Left ventricle myocardium superior (tissue), 1 donor: ENCODE data around the gene FYCO1. TPM values are rescaled to one million over a fixed set of nuclear protein-coding genes. Genes with fewer than 3 reads are reported as not detected.

Experiments
- ATAC-seq: fragments of 200-7000 bp; cut with Tn5 transposase; one replicate; pipeline ENCODE4 v1.9.1; 2020; ENCODE audit warnings: mild to moderate bottlenecking, moderate library complexity
- DNase-seq: peaks from one replicate; pipeline ENCODE4 v3.0.0-alpha.2; 2020
- intact Hi-C: fragments of 100-400 bp; cut with micrococcal nuclease; formaldehyde crosslinking; loops from one replicate; pipeline ENCODE4 v1.11.0; 2022
- total RNA-seq: library from RNA; stranded (reverse); fragmentation: NEBNext Ultra II Directional; extraction: Animal tissue kit (Norgen Biotek cat#: 25700); gene quantifications from one replicate; pipeline ENCODE4 v1.2.1, GENCODE V29; 2021
- donor health status: DM: no; HTN: yes; CAD: no; lungs with severe emphysema.

FYCO1 gene
- total RNA-seq, 1 donor from 2014 or later, result 146 TPM

DNA sequence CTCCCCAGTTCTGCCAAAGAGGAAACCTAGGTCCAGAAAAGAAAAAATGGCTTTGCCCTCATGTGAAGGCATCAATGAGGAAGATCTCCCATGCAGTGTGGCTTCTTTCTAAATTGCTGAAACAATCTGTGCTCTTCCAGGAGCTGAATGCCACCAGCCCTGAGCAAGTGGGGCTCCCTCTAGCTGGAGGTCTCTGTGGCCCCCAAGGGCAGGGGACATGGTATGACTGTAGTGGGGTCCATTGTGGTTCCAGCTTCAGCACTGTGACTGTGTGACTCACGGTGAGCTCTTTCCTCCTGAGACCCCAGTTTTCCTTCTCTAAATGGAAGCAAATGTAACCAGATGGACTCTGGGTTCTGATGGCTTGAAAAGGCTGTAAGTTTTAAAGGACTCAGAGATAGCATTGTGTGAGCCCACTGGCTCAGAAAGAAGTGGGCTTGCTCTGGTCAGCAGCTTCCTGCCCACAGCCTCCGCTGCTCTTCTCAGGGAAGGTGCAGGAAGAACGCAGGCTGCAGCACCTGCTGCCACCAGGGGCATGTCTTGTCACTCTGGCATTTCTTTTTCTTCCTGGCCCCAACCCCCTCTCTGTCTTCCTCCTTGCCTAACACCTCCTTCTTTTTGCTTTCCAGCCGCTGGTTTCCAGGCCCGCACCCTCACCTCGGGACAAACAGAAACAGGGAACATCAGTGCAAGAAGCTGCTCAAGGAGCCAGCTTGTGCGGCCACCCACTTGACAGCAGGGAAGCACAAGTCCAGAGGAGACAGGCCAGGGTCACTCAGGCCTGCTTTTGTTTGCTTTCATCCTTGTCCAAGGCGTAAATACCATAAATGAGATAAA lies 58.2 kb downstream of the FYCO1 start:
- intact Hi-C loops, result loop anchor here (2.0 kb wide), 1 partner anchor 141 kb away; no protein-coding TSS in a partner anchor
- DNase-seq (no peak), ATAC-seq (no peak)

GRCh38 chr3:45936261-45936660 lies 59.4 kb downstream of the FYCO1 start:
- DNase-seq (no peak), ATAC-seq (no peak)
- intact Hi-C loops, result no loop called here

GRCh38 chr3:45933591-45933990 lies 62.0 kb downstream of the FYCO1 start:
- no peak for DNase-seq
- peak; percentile 27 for ATAC-seq
- intact Hi-C loops, result no loop called here

GRCh38 chr3:45932112-45932511 lies 63.5 kb downstream of the FYCO1 start:
- intact Hi-C loops, result no loop called here
- DNase-seq (no peak), ATAC-seq (no peak)

DNA sequence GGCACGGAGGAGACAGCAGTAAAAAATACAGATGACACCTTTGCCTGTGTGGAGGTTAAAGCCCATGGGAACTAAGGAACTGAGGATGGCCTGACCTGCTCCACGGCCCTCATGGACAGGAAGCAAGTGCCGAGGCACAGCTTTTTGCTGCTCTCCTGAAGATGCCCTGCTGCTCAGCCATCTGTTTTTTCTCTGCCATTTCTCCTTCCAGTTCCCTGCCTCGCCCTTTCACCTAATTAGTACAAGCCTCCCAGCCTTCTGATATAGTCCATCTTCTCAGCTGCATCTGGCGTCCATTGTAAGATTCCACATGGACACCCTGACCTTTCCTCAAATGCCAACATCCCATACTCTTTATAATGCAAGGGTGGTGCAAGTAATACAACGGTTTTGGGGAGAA lies 64.1 kb downstream of the FYCO1 start:
- no peak for DNase-seq
- intact Hi-C loops, result no loop called here
- peak; percentile 13 for ATAC-seq

DNA sequence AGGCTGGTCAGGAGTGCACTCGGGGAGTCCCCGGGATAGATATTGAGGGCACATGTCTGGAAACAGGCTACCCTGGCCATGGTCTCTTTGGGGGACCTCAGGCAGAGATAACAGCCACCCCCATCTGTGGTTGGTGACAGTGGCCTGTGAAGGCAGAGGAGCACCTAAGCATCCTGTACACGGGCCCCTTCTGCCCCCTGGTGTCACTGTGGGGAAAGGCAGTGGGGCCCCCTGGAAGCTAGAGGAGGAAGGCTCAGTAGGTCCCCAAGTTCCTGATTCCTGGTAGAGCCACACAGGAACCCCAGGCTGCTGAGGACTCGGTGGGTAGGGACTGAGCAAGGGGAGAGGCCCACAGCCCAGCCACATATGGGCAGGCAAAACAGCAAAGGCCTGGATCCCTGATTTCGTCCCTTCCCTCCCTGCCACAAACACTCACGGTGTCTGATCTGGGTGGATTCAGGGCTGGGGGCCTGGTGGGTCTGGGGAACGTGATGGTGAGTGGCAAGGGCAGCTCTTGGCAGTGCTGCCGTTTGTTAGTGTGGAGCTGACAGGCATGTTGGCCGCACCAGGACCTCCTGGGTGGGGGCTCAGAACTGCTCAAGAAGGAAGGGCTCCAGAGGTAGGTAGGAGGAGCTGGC lies 66.5 kb downstream of the FYCO1 start:
- intact Hi-C loops, result no loop called here
- ATAC-seq, result peak; percentile 47
- DNase-seq, result peak; percentile 58

- ATAC-seq (no peak), DNase-seq (no peak)
- intact Hi-C loops, result no loop called here
Measured at GRCh38 chr3:45927881-45928280, 67.7 kb downstream of the FYCO1 start.

DNA sequence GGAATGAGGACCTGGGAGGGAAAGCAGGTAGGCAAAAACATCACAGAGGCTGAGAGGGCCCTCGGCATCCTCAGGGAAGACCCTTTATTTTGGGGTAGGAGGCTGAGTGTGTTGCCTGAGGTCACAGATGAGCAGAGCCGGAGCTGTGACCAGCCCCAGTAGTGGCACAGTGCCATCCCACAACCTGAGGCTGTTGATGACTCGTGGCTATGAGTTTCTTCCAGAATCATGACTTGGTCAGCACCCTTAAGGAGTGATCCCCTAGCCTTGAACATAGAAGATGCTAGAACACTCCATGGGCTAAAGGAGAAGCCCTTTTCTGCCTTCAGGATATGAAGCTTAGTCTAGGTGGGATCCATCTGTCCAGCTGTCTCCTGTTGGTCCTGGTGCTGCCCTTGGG lies 71.9 kb downstream of the FYCO1 start:
- intact Hi-C loops, result no loop called here
- DNase-seq, result no peak
- ATAC-seq, result no peak

DNA sequence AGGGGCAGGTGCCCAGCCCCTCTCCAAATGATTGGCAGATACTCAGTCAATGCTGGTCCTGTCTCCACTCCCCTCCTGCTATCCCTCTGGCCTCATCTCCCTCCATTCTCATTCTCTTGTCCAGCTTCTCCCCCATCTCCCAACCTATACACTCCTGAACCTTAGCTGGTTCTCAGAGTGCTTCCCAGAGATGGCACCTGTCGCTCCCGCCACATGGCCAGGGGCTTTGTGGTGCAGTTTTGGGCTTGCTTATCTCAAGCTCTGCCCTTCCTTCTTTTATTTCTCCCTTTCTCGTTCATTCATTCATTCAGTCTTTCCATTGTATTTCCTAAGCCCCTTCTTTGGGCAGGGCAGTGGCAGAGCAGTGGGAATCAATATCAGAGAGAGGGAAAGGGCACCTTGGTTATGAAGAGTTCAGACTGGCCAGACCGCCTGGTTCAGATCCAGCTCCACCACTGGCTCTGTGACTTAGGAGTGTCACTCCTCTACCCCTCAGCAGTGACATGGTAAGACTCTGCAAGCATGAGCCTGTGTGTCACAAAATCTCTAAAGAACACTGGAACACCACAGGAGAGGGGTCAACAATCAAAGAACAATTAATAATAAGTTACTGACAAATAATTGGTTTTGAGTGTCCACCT lies 72.6 kb downstream of the FYCO1 start:
- peak; percentile 56 for ATAC-seq
- DNase-seq, result no peak
- intact Hi-C loops, result no loop called here

- DNase-seq (no peak), ATAC-seq (no peak)
- intact Hi-C loops, result no loop called here
Measured at GRCh38 chr3:45922039-45922326, 73.6 kb downstream of the FYCO1 start.

DNA sequence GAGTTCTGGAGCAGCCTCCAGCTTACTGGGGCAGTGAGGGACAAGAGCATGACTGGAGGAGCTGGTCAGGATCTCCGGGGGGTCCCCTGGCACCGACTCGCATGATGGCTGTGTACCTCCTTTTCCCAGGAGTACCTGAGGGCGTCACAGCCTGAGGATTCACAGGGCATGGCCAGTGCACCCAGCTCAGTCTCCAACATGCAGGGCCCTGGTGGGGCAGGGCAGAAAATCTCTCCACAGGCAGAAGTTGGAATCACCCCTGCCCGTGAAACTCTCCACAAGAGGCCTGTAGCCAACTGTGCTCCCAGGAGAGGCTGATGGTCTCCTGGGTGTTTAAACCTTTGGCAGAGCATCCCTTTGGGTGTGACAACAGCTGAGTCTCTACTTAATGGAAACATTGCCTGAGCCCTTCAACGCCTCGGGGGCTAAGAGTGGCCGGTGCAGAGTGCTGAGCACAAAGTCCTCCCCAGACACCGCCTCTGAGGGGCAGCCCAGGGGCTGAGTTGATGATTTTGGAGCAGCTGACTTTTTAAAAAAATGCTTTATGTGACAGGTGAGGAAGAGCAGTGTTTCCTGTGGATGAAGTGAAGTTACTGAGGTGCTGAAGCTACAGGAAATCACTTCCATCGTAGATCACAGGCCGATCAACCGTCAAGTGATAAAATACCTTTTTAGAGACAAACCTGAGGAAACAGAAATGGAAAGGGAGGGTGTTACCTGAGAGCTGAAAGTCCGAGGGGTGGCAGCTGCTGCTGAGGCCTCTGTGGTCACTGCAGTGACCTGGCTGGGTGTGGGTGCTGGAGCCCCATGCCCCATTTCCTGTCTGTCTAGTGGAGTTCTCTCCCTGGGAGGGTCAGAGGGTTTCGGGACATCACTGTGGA lies 74.2 kb downstream of the FYCO1 start:
- intact Hi-C loops, result no loop called here
- DNase-seq (no peak), ATAC-seq (no peak)

DNA sequence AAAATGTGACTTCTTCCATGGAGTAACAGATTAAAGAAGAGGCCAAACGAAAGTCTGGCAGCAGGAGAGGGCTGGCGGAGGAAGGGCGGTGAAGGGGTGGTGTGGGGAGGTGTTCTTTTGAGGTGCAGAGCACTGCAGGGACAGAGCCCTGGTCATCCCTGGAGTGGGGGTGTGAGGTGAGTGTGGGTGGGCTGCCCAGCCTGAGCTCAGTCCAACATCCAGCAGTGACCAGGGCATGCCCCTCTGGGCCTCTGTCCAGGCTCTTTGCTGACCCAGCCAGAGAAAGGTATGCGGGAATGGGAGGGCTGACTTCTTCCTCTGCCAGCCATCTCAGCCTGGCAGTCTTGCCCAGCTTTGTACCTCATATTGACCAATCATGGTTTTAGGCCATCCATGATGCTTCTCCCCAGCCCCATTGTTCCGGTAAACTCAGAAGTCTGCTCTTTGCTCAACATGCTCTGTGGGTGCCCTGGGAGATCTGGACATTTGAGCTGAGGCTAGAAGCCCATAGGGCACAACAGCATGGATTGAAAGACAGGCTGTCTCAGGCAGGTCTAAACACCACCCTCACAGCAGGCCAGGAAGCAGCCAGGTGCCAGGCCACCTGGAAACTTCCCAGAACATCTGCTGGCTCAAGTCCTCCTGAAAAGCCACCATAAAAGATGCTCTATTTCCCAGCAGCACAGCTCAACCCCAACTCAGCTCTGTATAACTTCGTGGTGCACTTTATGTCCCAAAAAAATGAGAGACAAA lies 78.3 kb downstream of the FYCO1 start:
- DNase-seq (no peak), ATAC-seq (no peak)
- intact Hi-C loops, result no loop called here

- ATAC-seq, result no peak
- no peak for DNase-seq
- intact Hi-C loops, result no loop called here
Measured at GRCh38 chr3:45915518-45916231, 79.9 kb downstream of the FYCO1 start.

DNA sequence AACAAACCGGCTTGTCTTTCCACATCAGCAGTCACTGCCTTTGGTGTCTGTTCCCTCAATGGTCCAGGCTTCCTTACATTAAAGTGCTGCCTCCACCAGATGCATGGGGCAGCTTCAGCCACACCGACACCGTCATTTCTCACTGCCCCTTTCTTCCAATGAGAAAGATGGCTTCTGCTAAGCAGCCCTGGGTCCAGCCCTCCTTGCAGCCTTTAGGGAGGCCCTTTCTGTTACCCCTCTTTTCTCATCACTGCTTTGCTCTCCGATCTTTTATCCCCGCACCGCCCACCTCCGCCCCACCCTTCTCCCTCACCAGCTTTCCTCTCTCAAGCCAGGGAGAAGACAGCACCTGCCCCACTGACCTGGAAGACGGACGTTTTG lies 80.6 kb downstream of the FYCO1 start:
- no peak for DNase-seq
- intact Hi-C loops, result no loop called here
- no peak for ATAC-seq

DNA sequence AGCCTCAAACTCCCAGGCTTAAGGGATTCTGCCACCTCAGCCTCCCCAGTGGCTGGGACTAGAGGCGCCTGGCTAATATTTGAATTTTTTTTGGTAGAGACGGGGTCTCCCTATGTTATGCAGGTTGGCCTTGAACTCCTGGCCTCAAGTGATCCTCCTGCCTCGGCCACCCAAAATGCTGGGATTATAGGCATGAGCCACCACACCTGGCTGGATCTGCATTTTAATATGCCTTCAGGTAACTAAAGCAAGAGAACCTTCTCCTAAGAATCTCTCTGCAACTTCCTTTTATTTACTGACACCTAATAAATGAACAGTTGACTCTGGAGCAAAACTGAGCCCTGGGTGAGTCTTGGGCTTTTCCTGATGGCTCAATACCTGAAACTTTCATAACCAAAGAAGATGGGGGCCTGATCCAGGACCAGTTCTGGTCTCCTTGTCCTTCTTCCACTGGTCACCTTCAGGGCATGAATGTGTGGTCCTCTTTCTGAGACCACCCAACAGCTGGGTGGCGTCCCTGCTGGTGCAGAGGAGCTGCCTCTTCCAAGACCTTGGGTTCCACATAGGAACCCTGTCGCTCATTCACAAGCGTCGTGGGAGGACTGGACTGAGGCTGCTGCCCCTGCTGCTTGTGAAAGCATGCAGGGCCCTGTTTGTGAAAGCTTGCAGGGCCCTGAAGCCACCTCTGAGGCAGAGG lies 81.1 kb downstream of the FYCO1 start:
- ATAC-seq (no peak), DNase-seq (no peak)
- intact Hi-C loops, result no loop called here

GRCh38 chr3:45912435-45912834 lies 83.2 kb downstream of the FYCO1 start:
- intact Hi-C loops, result no loop called here
- ATAC-seq, result no peak
- no peak for DNase-seq

DNA sequence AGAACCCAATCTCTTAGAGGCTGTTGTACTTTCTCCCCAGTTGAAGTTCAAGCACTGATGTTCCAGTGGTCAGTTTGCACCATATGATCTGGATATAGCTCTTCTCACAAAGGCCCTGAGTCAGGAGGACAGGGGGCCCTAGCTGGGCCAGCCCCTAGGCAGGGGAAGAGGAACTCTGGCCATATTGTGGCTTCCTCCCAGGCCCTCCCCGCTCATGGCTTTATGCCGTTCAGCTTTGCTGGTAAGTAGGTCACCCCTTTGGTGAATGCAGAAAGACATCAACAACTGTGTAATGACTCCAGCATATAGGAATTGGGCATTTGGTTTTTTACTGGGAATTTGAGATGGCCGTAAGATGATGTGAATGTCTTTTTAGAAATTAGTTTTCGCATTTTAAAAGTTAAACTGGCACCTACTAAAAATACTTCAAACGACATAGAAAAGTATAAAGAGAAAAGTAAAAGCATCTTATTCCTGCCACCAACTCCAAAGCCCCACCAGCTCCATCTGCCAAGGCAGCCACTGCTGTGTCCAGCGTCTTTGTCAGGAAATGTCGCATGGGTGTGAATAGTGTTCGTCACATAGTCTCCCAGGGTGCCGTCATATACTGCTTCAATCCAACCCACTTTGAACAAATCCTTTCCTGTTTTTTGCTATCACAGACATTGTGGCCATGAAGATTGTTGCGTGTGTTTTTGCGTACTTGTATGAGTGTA lies 84.0 kb downstream of the FYCO1 start:
- ATAC-seq, result no peak
- intact Hi-C loops, result no loop called here
- no peak for DNase-seq
